Fibroblast of lung (primary cell): ENCODE measurements around the gene ITPR1. TPM values are rescaled to one million over a fixed set of nuclear protein-coding genes. Genes with fewer than 3 reads are reported as not detected.

Source experiments
- DNase-seq, 2 donors: peaks; one replicate each; pipeline versions ENCODE4 v3.0.0 to v3.0.0-alpha.2; 2010; ENCODE audit warnings: low read depth in 2 of 2
- H2AFZ ChIP-seq: 2 replicates; pipeline ENCODE4 v1.5.1; 2012; ENCODE audit warnings: low read length, control low read depth, inconsistent platforms
- H3K27ac ChIP-seq: 2 replicates; pipeline ENCODE4 v1.5.1; 2011; ENCODE audit warnings: low read length, control low read depth; ENCODE audit not compliant: insufficient read depth
- H3K27me3 ChIP-seq: 2 replicates; pipeline ENCODE4 v1.5.1; 2011; ENCODE audit warnings: mild to moderate bottlenecking, low read length; ENCODE audit not compliant: control insufficient read depth, insufficient read depth
- H3K36me3 ChIP-seq: 2 replicates; pipeline ENCODE4 v1.5.1; 2011; ENCODE audit warnings: low read length; ENCODE audit not compliant: control insufficient read depth, insufficient read depth
- H3K4me1 ChIP-seq: 2 replicates; pipeline ENCODE4 v1.5.1; 2011; ENCODE audit warnings: low read length; ENCODE audit not compliant: control insufficient read depth, insufficient read depth; ENCODE audit errors: extremely low read depth
- H3K4me2 ChIP-seq: 2 replicates; pipeline ENCODE4 v1.5.1; 2011; ENCODE audit warnings: low read length, control low read depth; ENCODE audit not compliant: insufficient read depth; ENCODE audit errors: extremely low read depth
- H3K4me3 ChIP-seq, 4 experiments: fragments of 200-600 bp in 1 of 4; sonication (generic) in 1 of 4; replicated peaks in 1 of 4; 2 replicates each; pipeline ENCODE4 v1.5.1; 2011 to 2016; ENCODE audit warnings: low read length in 4 of 4, low read depth in 3 of 4, mild to moderate bottlenecking in 3 of 4, control low read depth in 2 of 4, inconsistent platforms in 1 of 4, mixed read lengths in 1 of 4; ENCODE audit not compliant: insufficient read depth in 1 of 4; ENCODE audit errors: control extremely low read depth in 1 of 4
- H3K79me2 ChIP-seq: 2 replicates; pipeline ENCODE4 v1.5.1; 2012; ENCODE audit warnings: mild to moderate bottlenecking, low read length, inconsistent platforms; ENCODE audit not compliant: control insufficient read depth, insufficient read depth
- H3K9ac ChIP-seq: 2 replicates; pipeline ENCODE4 v1.5.1; 2011; ENCODE audit warnings: mild to moderate bottlenecking, low read length, control low read depth; ENCODE audit not compliant: insufficient read depth
- H3K9me3 ChIP-seq: 2 replicates; pipeline ENCODE4 v1.5.1; 2012; ENCODE audit warnings: low read depth, low read length; ENCODE audit not compliant: control insufficient read depth, insufficient read depth
- H4K20me1 ChIP-seq: 2 replicates; pipeline ENCODE4 v1.5.1; 2011; ENCODE audit warnings: low read length; ENCODE audit not compliant: control insufficient read depth, insufficient read depth; ENCODE audit errors: extremely low read depth
- CTCF ChIP-seq, 2 donors: IDR thresholded peaks in 1 of 2; conservative IDR thresholded peaks in 1 of 2; 1 replicate in 1 of 2; 2 replicates in 1 of 2; pipeline ENCODE4 v1.5.1; 2011 to 2012; ENCODE audit warnings: low read length in 2 of 2, control low read depth in 1 of 2, inconsistent platforms in 1 of 2, low read depth in 1 of 2, mild to moderate bottlenecking in 1 of 2
- EZH2 ChIP-seq: IDR thresholded peaks from 2 replicates; pipeline ENCODE4 v1.5.1; 2012; ENCODE audit warnings: low read length, control low read depth, mild to moderate bottlenecking; ENCODE audit errors: missing control alignments
- polyA plus RNA-seq, 2 donors: library from polyadenylated mRNA; depleted of rRNA in 1 of 2; stranded (reverse) in 1 of 2; unstranded in 1 of 2; fragments of >200 nt; gene quantifications; 2 replicates each; pipeline ENCODE4 v1.2.1, GENCODE V29; 2011 to 2012; ENCODE audit warnings: missing spikeins in 1 of 2
- total RNA-seq: library from RNA; depleted of rRNA; stranded (reverse); fragments of >200 nt; gene quantifications from 2 replicates; pipeline ENCODE4 v1.2.1, GENCODE V29; 2014

The ITPR1 gene
- total and polyA plus RNA-seq, 2 donors (not counting 1 experiment from before 2014, with no cell fraction given): 19.2 to 87.0 TPM

- no peak overlapping the region for H3K4me3 ChIP-seq
- H3K9ac ChIP-seq: no peak overlapping the region
- H3K4me2 ChIP-seq: no peak overlapping the region
- no peak for TF ChIP-seq EZH2
- TF ChIP-seq CTCF (conservative IDR thresholded peaks at IDR 0.05 in 1 of 2, IDR thresholded peaks at IDR 0.05 in 1 of 2; ENCODE audit: low read depth in 1 of 2, low read length in 2 of 2): no peak
- H3K27ac ChIP-seq: no peak overlapping the region
- DNase-seq: peak in 1 of 2 donors; percentile 33
- H3K9me3 ChIP-seq: no peaks in the 10 kb centered on the region
- no peaks in the 10 kb centered on the region for H4K20me1 ChIP-seq
- no peak overlapping the region for H2AFZ ChIP-seq
- H3K27me3 ChIP-seq: no peaks in the 10 kb centered on the region
- peaks cover 2% of the 10 kb centered on the region for H3K4me1 ChIP-seq
- no peaks in the 10 kb centered on the region for H3K36me3 ChIP-seq
- H3K79me2 ChIP-seq: no peaks in the 10 kb centered on the region
Observed at GRCh38 chr3:4532535-4533112, 39.5 kb downstream of the ITPR1 start.

- Histone ChIP-seq H3K79me2 (no peaks in the 10 kb centered on the region), H3K27me3 (no peaks in the 10 kb centered on the region), H3K4me1 (peaks cover 2% of the 10 kb centered on the region), H3K4me3 (no peak overlapping the region), H3K9ac (no peak overlapping the region), H2AFZ (no peak overlapping the region), H3K4me2 (no peak overlapping the region), H3K27ac (no peak overlapping the region), H4K20me1 (no peaks in the 10 kb centered on the region), H3K36me3 (no peaks in the 10 kb centered on the region), H3K9me3 (no peaks in the 10 kb centered on the region)
- peak in 1 of 2 donors; percentile 16 for TF ChIP-seq CTCF (conservative IDR thresholded peaks at IDR 0.05 in 1 of 2, IDR thresholded peaks at IDR 0.05 in 1 of 2; ENCODE audit: low read depth in 1 of 2, low read length in 2 of 2)
- TF ChIP-seq EZH2: no peak
- peak; percentile 10 to 31 for DNase-seq
Observed at GRCh38 chr3:4533489-4534443, 40.6 kb downstream of the ITPR1 start.

- Histone ChIP-seq H3K9ac (no peak overlapping the region), H3K79me2 (no peaks in the 10 kb centered on the region), H3K9me3 (no peaks in the 10 kb centered on the region), H3K4me2 (no peak overlapping the region), H3K27ac (no peak overlapping the region), H2AFZ (no peak overlapping the region), H3K27me3 (no peaks in the 10 kb centered on the region), H3K36me3 (no peaks in the 10 kb centered on the region), H3K4me3 (no peak overlapping the region), H3K4me1 (peaks cover 2% of the 10 kb centered on the region), H4K20me1 (no peaks in the 10 kb centered on the region)
- no peak for TF ChIP-seq EZH2
- no peak for TF ChIP-seq CTCF (conservative IDR thresholded peaks at IDR 0.05 in 1 of 2, IDR thresholded peaks at IDR 0.05 in 1 of 2; ENCODE audit: low read depth in 1 of 2, low read length in 2 of 2)
- DNase-seq: no peak
Observed at GRCh38 chr3:4534906-4535305, 41.8 kb downstream of the ITPR1 start.
